A549 (cell line): ENCODE measurements around the gene SNX30. TPM values are rescaled to one million over a fixed set of nuclear protein-coding genes. Genes with fewer than 3 reads are reported as not detected.

ENCODE experiments used
- ATAC-seq, 2 experiments: fragments of 200-7000 bp in 1 of 2; fragments of >200 bp in 1 of 2; cut with Nextera tagmentation in 1 of 2; cut with Tn5 transposase in 1 of 2; 3 replicates each; pipeline versions ENCODE4 v1.8.0 to v1.9.1; 2018 to 2020; ENCODE audit warnings: mild to moderate bottlenecking in 1 of 2, moderate library complexity in 1 of 2
- CTCF ChIA-PET: fragments of 300-600 bp; sonication (Branson Sonifier 250); formaldehyde crosslinking; extraction: SDS; loops from one replicate; lab custom pipeline; 2021; ENCODE audit warnings: antibody characterized with exemption, inconsistent platforms; lab: Yijun Ruan, JAX
- POLR2A ChIA-PET: fragments of 350-600 bp; formaldehyde crosslinking; extraction: SDS; loops from one replicate; lab custom pipeline; 2021; ENCODE audit warnings: antibody characterized with exemption, inconsistent platforms; lab: Yijun Ruan, JAX
- DNase-seq, 2 experiments: peaks; one replicate each; pipeline versions ENCODE4 v3.0.0 to v3.0.0-alpha.2; 2011 to 2016; ENCODE audit warnings: low read depth in 1 of 2, low spot score in 1 of 2
- FAIRE-seq: peaks from 2 replicates; lab custom pipeline; 2011; peaks lifted over from hg19 to GRCh38; lab: Jason Lieb, UNC
- H3K27ac ChIP-seq, 2 experiments: fragments of >200 bp; sonication (Bioruptor Twin); formaldehyde crosslinking; 3 replicates each; pipeline ENCODE4 v1.5.1; 2016 to 2017
- H3K4me1 ChIP-seq: fragments of >200 bp; sonication (Bioruptor Twin); formaldehyde crosslinking; 3 replicates; pipeline ENCODE4 v1.6.1; 2016
- H3K4me2 ChIP-seq: fragments of >200 bp; sonication (Bioruptor Twin); formaldehyde crosslinking; 3 replicates; pipeline ENCODE4 v1.6.1; 2016
- H3K4me3 ChIP-seq: fragments of >200 bp; sonication (Bioruptor Twin); formaldehyde crosslinking; 3 replicates; pipeline ENCODE4 v1.5.1; 2016
- H3K9me3 ChIP-seq: fragments of >200 bp; sonication (Bioruptor Twin); formaldehyde crosslinking; 3 replicates; pipeline ENCODE4 v1.6.1; 2016
- BHLHE40 ChIP-seq: IDR thresholded peaks from 2 replicates; pipeline ENCODE4 v1.6.1; 2012; ENCODE audit warnings: low read depth, low read length, inconsistent platforms
- EHMT2 ChIP-seq: fragments of 200-600 bp; sonication (generic); IDR thresholded peaks from 2 replicates; pipeline ENCODE4 v1.6.1; 2016; ENCODE audit warnings: antibody characterized with exemption, low read depth, mild to moderate bottlenecking, moderate library complexity
- ELK1 ChIP-seq: fragments of 150-350 bp; IDR thresholded peaks from 2 replicates; pipeline ENCODE4 v1.6.1; 2014; ENCODE audit warnings: low read depth, mild to moderate bottlenecking, low read length
- EP300 ChIP-seq, 2 experiments: fragments of >200 bp; sonication (Bioruptor Twin); formaldehyde crosslinking; IDR thresholded peaks; 2 replicates in 1 of 2; 3 replicates in 1 of 2; pipeline ENCODE4 v1.6.1; 2016 to 2017
- ESRRA ChIP-seq: fragments of 150-350 bp; IDR thresholded peaks from 2 replicates; pipeline ENCODE4 v1.6.1; 2014; ENCODE audit warnings: mild to moderate bottlenecking, low read length, borderline replicate concordance
- FOXS1 ChIP-seq: fragments of 250-450 bp; sonication (Bioruptor Pico); IDR thresholded peaks from 2 replicates; pipeline ENCODE4 v1.5.0; 2020; ENCODE audit warnings: mild to moderate bottlenecking, moderate library complexity
- HOXA7 ChIP-seq: fragments of 250-450 bp; sonication (Bioruptor Pico); IDR thresholded peaks from 2 replicates; pipeline ENCODE4 v1.5.0; 2020; ENCODE audit warnings: mild to moderate bottlenecking, moderate library complexity
- JUN ChIP-seq, 2 experiments: fragments of >200 bp; sonication (Bioruptor Twin); formaldehyde crosslinking; IDR thresholded peaks; 2 replicates in 1 of 2; 3 replicates in 1 of 2; pipeline ENCODE4 v1.6.1; 2016 to 2017
- MAFK ChIP-seq: fragments of 450-650 bp; IDR thresholded peaks from 2 replicates; pipeline ENCODE4 v1.6.1; 2014; ENCODE audit not compliant: partially characterized antibody
- MAZ ChIP-seq: fragments of 150-350 bp; IDR thresholded peaks from 2 replicates; pipeline ENCODE4 v1.6.1; 2014; ENCODE audit warnings: antibody characterized with exemption, low read depth, low read length, borderline replicate concordance
- MYC ChIP-seq: IDR thresholded peaks from 2 replicates; pipeline ENCODE4 v1.6.1; 2012; ENCODE audit warnings: mild to moderate bottlenecking, inconsistent platforms, low read length, improper control_type of control experiment, borderline replicate concordance
- NFE2L2 ChIP-seq: fragments of 150-350 bp; conservative IDR thresholded peaks from 2 replicates; pipeline ENCODE4 v1.6.1; 2014; ENCODE audit warnings: low read length
- NPAS2 ChIP-seq: fragments of 250-450 bp; sonication (Bioruptor Pico); IDR thresholded peaks from 2 replicates; pipeline ENCODE4 v1.8.0; 2022; ENCODE audit warnings: mild to moderate bottlenecking, moderate library complexity, borderline replicate concordance
- REST ChIP-seq: fragments of 200-600 bp; sonication (generic); IDR thresholded peaks from 2 replicates; pipeline ENCODE4 v1.6.1; 2016; ENCODE audit warnings: antibody characterized with exemption, mild to moderate bottlenecking, moderate library complexity
- RFX5 ChIP-seq: fragments of 450-650 bp; IDR thresholded peaks from 2 replicates; pipeline ENCODE4 v1.7.1; 2014; ENCODE audit warnings: antibody characterized with exemption, mild to moderate bottlenecking, moderate library complexity
- TP53 ChIP-seq: fragments of 250-450 bp; sonication (Bioruptor Pico); IDR thresholded peaks from 2 replicates; pipeline ENCODE4 v1.5.0; 2021; ENCODE audit warnings: mild to moderate bottlenecking, moderate library complexity
- WGBS: methylation state at CpG from one replicate; pipeline ENCODE4 v1.1.6; 2017; ENCODE audit errors: missing lambda C conversion rate; 5-methylcytosine and 5-hydroxymethylcytosine counted together
- polyA plus RNA-seq, 4 experiments: library from polyadenylated mRNA; depleted of rRNA in 3 of 4; stranded (reverse); fragments of >200 nt; fragmentation: RNase III in 1 of 4; extraction: RNeasy Plus Mini Kit Qiagen cat#74134 plus additional on column Dnase treatment in 1 of 4; gene quantifications; 2 replicates in 3 of 4; 3 replicates in 1 of 4; pipeline ENCODE4 v1.2.3, GENCODE V29; 2011 to 2017
- TF ChIP-seq, protein P1 (sequence below): fragments of >200 bp; sonication (Bioruptor Twin); formaldehyde crosslinking; IDR thresholded peaks from 3 replicates; pipeline ENCODE4 v1.5.1; 2016
- TF ChIP-seq, protein P2 (sequence below): fragments of >200 bp; sonication (Bioruptor Twin); formaldehyde crosslinking; IDR thresholded peaks from 2 replicates; pipeline ENCODE4 v1.6.1; 2016
- TF ChIP-seq, protein P3 (sequence below): fragments of 250-450 bp; sonication (Bioruptor Pico); IDR thresholded peaks from 2 replicates; pipeline ENCODE4 v1.5.0; 2020; ENCODE audit warnings: low read depth, mild to moderate bottlenecking, moderate library complexity

SNX30 gene
- polyA plus RNA-seq, 2 of the 4 experiments (the other 2 are of a cell fraction), result 3.1 to 3.6 TPM

- Histone ChIP-seq H3K4me3 (no peak overlapping the region), H3K4me2 (no peak overlapping the region), H3K4me1 (no peaks in the 10 kb centered on the region), H3K27ac (no peak overlapping the region), H3K9me3 (no peaks in the 10 kb centered on the region)
- ATAC-seq, result no peak
- ChIA-PET POLR2A (no interaction called here), CTCF (no interaction called here)
- DNase-seq, result no peak
- TF ChIP-seq HOXA7 (CRISPR knock-in tag), result no peak
- no peak for TF ChIP-seq NPAS2 (CRISPR knock-in tag)
- TF ChIP-seq MYC, result no peak
- TF ChIP-seq, protein P1, sequence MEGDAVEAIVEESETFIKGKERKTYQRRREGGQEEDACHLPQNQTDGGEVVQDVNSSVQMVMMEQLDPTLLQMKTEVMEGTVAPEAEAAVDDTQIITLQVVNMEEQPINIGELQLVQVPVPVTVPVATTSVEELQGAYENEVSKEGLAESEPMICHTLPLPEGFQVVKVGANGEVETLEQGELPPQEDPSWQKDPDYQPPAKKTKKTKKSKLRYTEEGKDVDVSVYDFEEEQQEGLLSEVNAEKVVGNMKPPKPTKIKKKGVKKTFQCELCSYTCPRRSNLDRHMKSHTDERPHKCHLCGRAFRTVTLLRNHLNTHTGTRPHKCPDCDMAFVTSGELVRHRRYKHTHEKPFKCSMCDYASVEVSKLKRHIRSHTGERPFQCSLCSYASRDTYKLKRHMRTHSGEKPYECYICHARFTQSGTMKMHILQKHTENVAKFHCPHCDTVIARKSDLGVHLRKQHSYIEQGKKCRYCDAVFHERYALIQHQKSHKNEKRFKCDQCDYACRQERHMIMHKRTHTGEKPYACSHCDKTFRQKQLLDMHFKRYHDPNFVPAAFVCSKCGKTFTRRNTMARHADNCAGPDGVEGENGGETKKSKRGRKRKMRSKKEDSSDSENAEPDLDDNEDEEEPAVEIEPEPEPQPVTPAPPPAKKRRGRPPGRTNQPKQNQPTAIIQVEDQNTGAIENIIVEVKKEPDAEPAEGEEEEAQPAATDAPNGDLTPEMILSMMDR, result no peak
- no peak for TF ChIP-seq RFX5
- TF ChIP-seq JUN (IDR thresholded peaks at IDR 0.05), result no peak
- no peak for TF ChIP-seq EHMT2
- TF ChIP-seq REST, result no peak
- TF ChIP-seq EP300 (IDR thresholded peaks at IDR 0.05), result no peak
- no peak for TF ChIP-seq TP53
- no peak for TF ChIP-seq BHLHE40
- no peak for FAIRE-seq
- WGBS, result 91% methylated on average over 3 of the region's 3 CpGs
Measured at GRCh38 chr9:112787978-112788377, 37.4 kb downstream of the SNX30 start.

- Histone ChIP-seq H3K4me3 (no peak overlapping the region), H3K4me2 (no peak overlapping the region), H3K27ac (no peak overlapping the region), H3K9me3 (no peaks in the 10 kb centered on the region), H3K4me1 (no peaks in the 10 kb centered on the region)
- FAIRE-seq (no peak), DNase-seq (no peak), ATAC-seq (no peak)
- POLR2A ChIA-PET, result no interaction called here
- no peak for TF ChIP-seq EHMT2
- TF ChIP-seq FOXS1, result no peak
- TF ChIP-seq MAZ, result no peak
- TF ChIP-seq, protein P2, sequence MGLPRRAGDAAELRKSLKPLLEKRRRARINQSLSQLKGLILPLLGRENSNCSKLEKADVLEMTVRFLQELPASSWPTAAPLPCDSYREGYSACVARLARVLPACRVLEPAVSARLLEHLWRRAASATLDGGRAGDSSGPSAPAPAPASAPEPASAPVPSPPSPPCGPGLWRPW, result no peak
- no peak for TF ChIP-seq MAFK
- TF ChIP-seq BHLHE40, result no peak
- TF ChIP-seq, protein P3, sequence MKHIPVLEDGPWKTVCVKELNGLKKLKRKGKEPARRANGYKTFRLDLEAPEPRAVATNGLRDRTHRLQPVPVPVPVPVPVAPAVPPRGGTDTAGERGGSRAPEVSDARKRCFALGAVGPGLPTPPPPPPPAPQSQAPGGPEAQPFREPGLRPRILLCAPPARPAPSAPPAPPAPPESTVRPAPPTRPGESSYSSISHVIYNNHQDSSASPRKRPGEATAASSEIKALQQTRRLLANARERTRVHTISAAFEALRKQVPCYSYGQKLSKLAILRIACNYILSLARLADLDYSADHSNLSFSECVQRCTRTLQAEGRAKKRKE, result no peak
- no peak for TF ChIP-seq ELK1
- TF ChIP-seq ESRRA, result no peak
- no peak for TF ChIP-seq NFE2L2
- 90% methylated on average over 1 of the region's 1 CpG for WGBS
- CTCF ChIA-PET, result interaction anchor here (0.5 to 0.6 kb wide), 2 partner anchors 71 to 704 kb away, joined by 3 to 5 read pairs; no protein-coding TSS in a partner anchor
Measured at GRCh38 chr9:112789473-112789872, 38.9 kb downstream of the SNX30 start.
